HG03378 (cell line): Measurements from ENCODE around the gene NXPH3.

Experiments
- ATAC-seq: cut with Tn5 transposase; IDR thresholded peaks from one replicate; pipeline ENCODE4 v1.9.1; 2021; ENCODE audit warnings: mild to moderate bottlenecking, moderate library complexity; ENCODE audit not compliant: unreplicated experiment

Gene NXPH3

DNA sequence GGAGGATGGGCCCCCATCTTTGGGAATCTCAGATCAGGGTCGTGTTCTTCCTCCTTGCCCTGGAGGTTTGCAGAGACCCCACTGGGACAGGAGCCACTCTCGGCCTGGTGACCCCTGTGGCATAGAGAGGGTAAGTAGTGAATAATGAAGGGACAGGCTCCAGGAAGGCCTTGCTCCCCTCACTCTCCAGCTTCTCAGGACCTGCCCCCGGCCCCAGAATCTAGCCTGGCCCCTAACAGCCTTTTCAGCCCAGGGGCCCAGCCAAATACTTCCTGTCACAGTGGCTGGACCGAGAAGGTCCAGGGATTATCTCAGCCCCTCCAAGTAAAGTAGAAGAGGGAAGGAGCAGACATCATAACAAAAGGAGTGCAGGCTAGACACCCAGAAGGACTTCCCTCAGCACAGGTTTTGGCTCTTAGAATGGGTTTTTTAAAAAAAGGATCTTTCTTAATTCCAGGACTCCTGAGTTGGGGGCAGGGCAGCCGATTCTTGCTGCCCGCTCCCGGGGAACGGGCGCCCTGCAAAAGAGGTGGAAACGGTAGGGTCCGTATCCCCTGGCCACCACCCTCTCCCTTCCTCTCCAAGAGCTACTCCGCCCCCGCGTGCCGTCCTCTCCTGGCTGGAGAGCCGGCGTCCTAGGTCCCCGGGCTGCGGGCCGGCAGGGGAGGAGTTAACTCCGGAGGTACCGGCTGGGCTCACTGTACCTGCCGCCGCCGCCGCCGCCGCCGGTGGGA is 559 bp upstream of the NXPH3 start:
- no peak for ATAC-seq

GRCh38 chr17:49576088-49576916 is 631 bp downstream of the NXPH3 start:
- ATAC-seq, result no peak

- no peak for ATAC-seq
Observed at GRCh38 chr17:49576917-49577649, 1.4 kb downstream of the NXPH3 start.

- ATAC-seq, result no peak
Observed at GRCh38 chr17:49577650-49577934, 1.9 kb downstream of the NXPH3 start.

GRCh38 chr17:49577963-49578362 is 2.3 kb downstream of the NXPH3 start:
- ATAC-seq, result no peak

DNA sequence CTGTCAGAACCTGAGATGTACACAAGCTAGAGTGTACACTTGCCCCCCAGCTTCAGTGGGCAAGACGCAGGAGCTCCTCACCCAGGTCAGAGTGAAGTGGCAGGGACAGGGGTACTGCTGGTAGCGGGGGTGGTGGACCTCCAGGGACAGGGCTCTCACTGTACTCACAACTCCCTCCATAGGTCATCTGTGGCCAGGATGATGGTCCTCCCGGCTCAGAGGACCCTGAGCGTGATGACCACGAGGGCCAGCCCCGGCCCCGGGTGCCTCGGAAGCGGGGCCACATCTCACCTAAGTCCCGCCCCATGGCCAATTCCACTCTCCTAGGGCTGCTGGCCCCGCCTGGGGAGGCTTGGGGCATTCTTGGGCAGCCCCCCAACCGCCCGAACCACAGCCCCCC is 2.7 kb downstream of the NXPH3 start:
- no peak for ATAC-seq

GRCh38 chr17:49578952-49579500 is 3.4 kb downstream of the NXPH3 start:
- no peak for ATAC-seq

GRCh38 chr17:49579522-49579921 is 3.9 kb downstream of the NXPH3 start:
- no peak for ATAC-seq

GRCh38 chr17:49580055-49580721 is 4.5 kb downstream of the NXPH3 start:
- no peak for ATAC-seq

DNA sequence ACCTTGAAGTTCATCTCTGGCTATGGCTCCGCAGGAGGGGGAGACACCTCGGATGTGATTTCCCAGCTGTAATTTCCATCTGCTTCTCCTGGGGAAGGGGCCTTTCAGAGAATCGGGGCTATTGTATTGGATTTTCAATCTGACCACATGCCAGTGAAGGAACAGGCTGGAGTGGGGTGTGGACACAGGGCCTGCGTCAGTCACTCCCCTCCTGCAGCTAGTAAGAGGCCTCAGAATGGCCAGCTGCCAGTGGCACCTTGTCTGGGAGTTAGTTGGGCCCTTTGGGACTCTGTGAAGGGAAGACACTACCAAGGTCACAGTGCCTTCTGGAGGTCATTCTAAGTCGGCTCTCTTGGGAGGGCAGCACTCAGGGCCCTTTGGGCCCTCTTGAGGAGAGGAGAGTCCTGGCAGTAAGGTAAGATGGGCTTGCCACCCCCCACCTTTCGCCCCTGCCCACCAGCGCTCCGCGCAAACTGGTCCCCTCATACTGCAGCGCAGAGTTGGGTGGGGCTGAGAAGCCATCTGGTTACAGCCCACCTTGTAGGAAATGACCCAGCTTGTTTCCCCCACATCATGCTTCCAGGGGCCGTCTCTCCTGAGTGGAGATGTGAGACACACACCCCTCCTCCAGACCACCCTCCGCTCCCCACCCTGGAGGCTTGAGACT is 5.4 kb downstream of the NXPH3 start:
- ATAC-seq, result no peak

GRCh38 chr17:49581648-49581998 is 6.0 kb downstream of the NXPH3 start:
- no peak for ATAC-seq

GRCh38 chr17:49582055-49582722 is 6.5 kb downstream of the NXPH3 start:
- no peak for ATAC-seq

GRCh38 chr17:49582789-49583188 is 7.1 kb downstream of the NXPH3 start:
- ATAC-seq, result no peak

GRCh38 chr17:49583226-49583625 is 7.6 kb downstream of the NXPH3 start:
- ATAC-seq, result no peak

- ATAC-seq, result no peak
Observed at GRCh38 chr17:49583889-49584288, 8.2 kb downstream of the NXPH3 start.

DNA sequence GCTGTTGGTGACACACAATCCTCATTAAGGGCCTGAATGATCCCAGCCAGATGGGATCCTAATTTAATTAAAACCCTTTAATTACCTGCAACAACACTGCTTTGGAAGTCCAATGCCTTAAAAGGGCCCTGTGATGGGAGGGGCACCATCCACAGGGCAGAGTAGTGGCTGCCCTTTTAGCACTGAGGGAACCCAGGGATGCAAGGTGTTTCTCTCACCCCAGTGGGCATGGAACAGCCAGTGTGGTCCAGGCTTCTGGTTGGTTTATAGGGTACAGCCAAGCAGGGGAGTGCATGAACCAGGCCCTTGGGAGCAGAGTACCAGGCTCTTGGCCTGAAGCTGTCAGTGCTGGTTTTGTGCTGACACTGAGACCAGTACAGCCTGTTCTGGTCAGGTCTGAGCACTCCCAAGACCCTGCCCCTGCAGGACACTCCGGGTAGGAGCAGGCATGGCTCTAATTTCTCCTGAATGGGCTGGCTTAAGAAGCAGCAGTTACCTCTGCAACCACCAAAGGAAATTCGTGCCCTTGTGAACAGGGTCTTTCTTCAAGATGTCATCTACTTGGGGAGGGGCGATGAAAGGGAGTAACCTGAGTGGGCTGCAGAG is 9.9 kb downstream of the NXPH3 start:
- no peak for ATAC-seq

- ATAC-seq, result no peak
Observed at GRCh38 chr17:49587366-49588073, 11.8 kb downstream of the NXPH3 start.

- no peak for ATAC-seq
Observed at GRCh38 chr17:49588312-49588711, 12.6 kb downstream of the NXPH3 start.
